AG09319 (cell line): ENCODE results near the gene ASAP2.

Experiments used
- DNase-seq: peaks from one replicate; pipeline ENCODE4 v3.0.0-alpha.2; 2010; ENCODE audit warnings: low read depth; ENCODE audit errors: extremely low read depth
- CTCF ChIP-seq: IDR thresholded peaks from 2 replicates; pipeline ENCODE4 v1.5.1; 2011; ENCODE audit warnings: low read depth, mild to moderate bottlenecking, inconsistent platforms, low read length, moderate library complexity

The ASAP2 gene

DNA sequence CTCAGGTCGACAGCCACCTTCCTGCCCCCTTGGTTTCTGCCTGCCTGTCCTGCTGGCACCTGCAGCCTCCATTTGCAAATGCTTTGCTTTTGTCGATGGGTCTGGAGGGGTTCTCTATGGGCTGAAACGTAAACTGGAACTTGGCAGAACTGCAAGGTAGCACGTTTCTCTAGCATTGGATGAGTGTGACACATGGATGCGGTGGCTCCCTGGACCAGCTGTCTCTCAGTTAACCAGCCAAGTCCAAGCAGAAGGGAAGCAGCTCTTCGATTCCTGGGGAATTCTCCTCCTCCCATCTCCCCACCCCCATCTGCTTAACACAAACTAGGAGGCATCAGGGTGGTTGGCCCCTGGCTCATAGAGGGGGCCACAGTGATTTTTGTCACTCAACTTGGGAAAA is 159.4 kb downstream of the ASAP2 start:
- no peak for DNase-seq
- no peak for TF ChIP-seq CTCF

- no peak for DNase-seq
- TF ChIP-seq CTCF: no peak
These were observed 164.1 kb downstream of the ASAP2 start for GRCh38 chr2:9370746-9371145.

GRCh38 chr2:9373047-9373446 is 166.4 kb downstream of the ASAP2 start:
- no peak for TF ChIP-seq CTCF
- DNase-seq: no peak

GRCh38 chr2:9373476-9373875 is 166.9 kb downstream of the ASAP2 start:
- TF ChIP-seq CTCF: no peak
- DNase-seq: no peak

DNA sequence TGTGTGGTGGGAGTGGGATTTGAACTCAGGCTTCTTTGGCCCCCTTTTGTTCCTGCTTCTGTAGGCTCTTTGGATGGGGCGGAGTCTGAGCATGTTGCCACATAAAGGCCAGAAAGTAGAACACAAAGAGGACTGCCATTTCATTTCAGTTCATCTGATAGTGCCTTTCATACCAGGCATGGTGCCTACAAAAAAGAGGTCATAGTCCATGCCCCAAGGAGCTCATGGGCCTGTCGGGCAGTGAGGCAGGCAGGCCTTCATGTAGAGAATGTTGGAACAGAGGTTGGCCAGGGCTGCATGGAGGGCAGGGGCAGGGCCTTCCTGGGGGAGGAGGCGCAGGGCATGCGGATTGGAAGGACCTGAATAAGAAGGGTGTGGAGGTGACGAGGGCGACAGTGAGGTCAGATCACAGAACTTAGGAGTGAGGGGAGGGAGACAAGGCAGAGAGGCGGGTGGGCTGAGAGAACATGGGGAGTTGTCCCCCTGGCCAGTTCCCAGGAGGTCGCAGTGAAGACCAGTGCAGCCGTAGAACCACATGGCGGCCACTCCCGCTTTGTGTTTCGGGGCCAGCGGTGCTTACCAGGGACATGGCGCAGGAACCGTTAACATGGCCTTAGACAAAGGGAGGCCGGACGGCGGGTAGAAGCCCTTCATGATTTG is 167.6 kb downstream of the ASAP2 start:
- DNase-seq: no peak
- TF ChIP-seq CTCF: no peak

DNA sequence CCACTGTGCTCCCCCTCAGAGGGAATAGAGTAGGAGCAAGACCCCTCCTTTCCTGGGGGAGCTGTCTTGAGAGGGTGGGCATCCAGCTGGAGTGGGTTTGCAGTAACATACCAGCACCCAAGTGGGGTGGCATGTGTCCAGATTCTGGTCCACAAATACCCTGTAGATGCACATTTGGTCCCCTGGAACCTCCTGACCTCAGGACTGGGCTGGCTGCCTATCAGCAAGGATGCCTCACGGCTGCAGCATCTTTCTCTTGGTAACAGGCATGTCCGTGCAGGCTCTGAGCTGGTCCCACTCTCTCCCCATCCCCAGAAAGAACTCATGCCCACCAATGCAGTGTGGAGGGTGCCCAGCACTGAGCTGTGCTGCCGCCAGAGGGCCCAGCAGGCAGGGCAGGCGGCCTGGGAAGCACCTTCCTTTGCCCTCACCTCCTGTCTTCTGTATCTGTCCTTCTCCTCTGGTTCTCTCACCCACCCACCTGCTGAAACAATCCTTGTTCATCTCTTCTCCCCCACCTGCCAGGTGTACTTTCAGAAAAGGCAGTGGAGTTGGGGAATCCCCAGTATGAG is 169.3 kb downstream of the ASAP2 start:
- no peak for TF ChIP-seq CTCF
- DNase-seq: no peak

DNA sequence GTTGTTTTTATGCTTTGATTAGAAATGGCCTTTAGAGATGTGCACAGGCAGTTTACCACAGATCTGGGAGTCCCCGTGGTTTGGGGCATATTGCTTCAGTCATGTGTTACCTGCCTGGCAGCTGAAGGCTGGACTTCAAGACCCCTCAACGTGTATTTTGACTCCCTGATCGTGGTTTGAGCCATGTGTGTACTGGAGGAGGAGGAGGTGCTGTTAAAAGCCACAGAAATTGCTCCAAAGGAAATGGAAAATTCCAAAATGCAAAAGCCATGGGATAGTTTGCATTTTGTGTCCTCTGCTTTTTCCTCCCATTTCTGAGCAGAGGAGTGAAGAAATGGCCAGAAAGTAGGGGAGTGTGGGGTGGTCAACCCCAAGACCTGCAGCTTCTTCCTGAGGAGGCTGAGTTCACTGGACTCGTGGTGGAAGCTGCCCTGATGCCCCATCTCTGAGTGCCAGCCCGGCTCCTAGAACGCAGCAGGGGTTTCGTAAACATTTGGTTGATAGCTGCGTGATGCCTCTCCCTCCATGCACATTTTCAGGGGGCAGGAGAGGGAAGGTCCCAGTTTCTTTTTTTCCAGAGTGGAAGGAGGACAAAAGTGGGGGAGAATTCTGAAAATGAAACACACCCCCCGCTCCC is 171.0 kb downstream of the ASAP2 start:
- DNase-seq: no peak
- no peak for TF ChIP-seq CTCF
